ENCODE measurements around the gene DCHS1. TPM values are rescaled to one million over a fixed set of nuclear protein-coding genes. Genes with fewer than 3 reads are reported as not detected.
A peak's percentile ranks its signal among the peaks of the same experiment; 100 is the strongest.

Gene DCHS1
- total RNA-seq, 3 donors from 2014 or later = 7.2 to 18.0 (median 13.8) TPM

- TF ChIP-seq POLR2A (IDR thresholded peaks at IDR 0.05) (no peak), POLR2AphosphoS5 (IDR thresholded peaks at IDR 0.05) (no peak), CTCF (IDR thresholded peaks at IDR 0.05) (no peak)
- H3K36me3 ChIP-seq = peaks cover 13% of the 10 kb centered on the region
Observed at GRCh38 chr11:6608011-6608410, 47.6 kb downstream of the DCHS1 start.

GRCh38 chr11:6607190-6607795 lies 48.3 kb downstream of the DCHS1 start:
- Histone ChIP-seq H3K27ac (peak overlapping the region; percentile 92 to 96), H3K4me1 (peaks cover under 1 to 28% of the 10 kb centered on the region in 2 donors), H3K9me3 (no peaks in the 10 kb centered on the region), H3K36me3 (peaks cover 13% of the 10 kb centered on the region), H3K27me3 (no peaks in the 10 kb centered on the region), H3K4me3 (peak overlapping the region in 2 of 3 donors; percentile 56 to 92)
- intact Hi-C loops (cut with DNase I; ENCODE audit: low total_unique reads) = loop anchor here (5.0 kb wide), 1 partner anchor 1565 kb away; no protein-coding TSS in a partner anchor
- DNase-seq (ENCODE audit: low spot score in 2 of 2) = peak in 1 of 2 donors; percentile 9
- TF ChIP-seq POLR2A (IDR thresholded peaks at IDR 0.05) (no peak), POLR2AphosphoS5 (IDR thresholded peaks at IDR 0.05) (no peak), CTCF (IDR thresholded peaks at IDR 0.05) (no peak)

More at GRCh38 chr11:6608011-6608410, 47.6 kb downstream of the DCHS1 start:
- H3K4me1 ChIP-seq = peaks cover 0 to 24% of the 10 kb centered on the region in 2 donors
- H3K27ac ChIP-seq = peak overlapping the region; percentile 92 to 96
- H3K4me3 ChIP-seq = no peak overlapping the region
- intact Hi-C loops (cut with DNase I; ENCODE audit: low total_unique reads) = loop anchor here (5.0 kb wide), 1 partner anchor 1564 kb away; no protein-coding TSS in a partner anchor
- H3K27me3 ChIP-seq = no peaks in the 10 kb centered on the region
- H3K9me3 ChIP-seq = no peaks in the 10 kb centered on the region
- peak in 1 of 2 donors; percentile 15 for DNase-seq (ENCODE audit: low spot score in 2 of 2)

GRCh38 chr11:6606471-6607189 lies 49.0 kb downstream of the DCHS1 start:
- H3K4me1 ChIP-seq = peaks cover 6 to 35% of the 10 kb centered on the region in 2 donors
- peaks cover 13% of the 10 kb centered on the region for H3K36me3 ChIP-seq
- peak; percentile 54 to 87 (median 58) for TF ChIP-seq POLR2AphosphoS5 (IDR thresholded peaks at IDR 0.05)
- no peak for TF ChIP-seq CTCF (IDR thresholded peaks at IDR 0.05)
- H3K27ac ChIP-seq = peak overlapping the region; percentile 92 to 96
- DNase-seq (ENCODE audit: low spot score in 2 of 2) = peak; percentile 81 to 93
- peak overlapping the region; percentile 10 to 92 (median 56) for H3K4me3 ChIP-seq
- intact Hi-C loops (cut with DNase I; ENCODE audit: low total_unique reads) = loop anchor here (5.0 kb wide), 1 partner anchor 1566 kb away; no protein-coding TSS in a partner anchor
- no peaks in the 10 kb centered on the region for H3K27me3 ChIP-seq
- no peaks in the 10 kb centered on the region for H3K9me3 ChIP-seq

- H3K27me3 ChIP-seq = no peaks in the 10 kb centered on the region
- peaks cover 6 to 36% of the 10 kb centered on the region in 2 donors for H3K4me1 ChIP-seq
- TF ChIP-seq POLR2AphosphoS5 (IDR thresholded peaks at IDR 0.05) = no peak
- no peak for TF ChIP-seq CTCF (IDR thresholded peaks at IDR 0.05)
- TF ChIP-seq POLR2A (IDR thresholded peaks at IDR 0.05) = no peak
- H3K9me3 ChIP-seq = no peaks in the 10 kb centered on the region
- H3K27ac ChIP-seq = peak overlapping the region; percentile 92 to 96
- no peak for DNase-seq (ENCODE audit: low spot score in 2 of 2)
- intact Hi-C loops (cut with DNase I; ENCODE audit: low total_unique reads) = loop anchor here (5.0 kb wide), 1 partner anchor 1568 kb away; no protein-coding TSS in a partner anchor
- peaks cover 16% of the 10 kb centered on the region for H3K36me3 ChIP-seq
- peak overlapping the region; percentile 76 to 93 (median 92) for H3K4me3 ChIP-seq
Observed at GRCh38 chr11:6604790-6605189, 50.8 kb downstream of the DCHS1 start.
